ENCODE measurements around the gene SPOCK1. TPM values are rescaled to one million over a fixed set of nuclear protein-coding genes. Genes with fewer than 3 reads are reported as not detected.

Gene SPOCK1
- total and polyA plus RNA-seq, 4 donors, result 0.07 to 0.18 (median 0.17) TPM; not detected in 1

GRCh38 chr5:136992796-136993489 lies 506.2 kb downstream of the SPOCK1 start (continued):
- TF ChIP-seq MAX (IDR thresholded peaks at IDR 0.05) (no peak), RAD21 (IDR thresholded peaks at IDR 0.05) (no peak), FOXA1 (IDR thresholded peaks at IDR 0.05) (no peak), JUND (IDR thresholded peaks at IDR 0.05) (no peak), GABPA (IDR thresholded peaks at IDR 0.05 in 1 of 2, conservative IDR thresholded peaks at IDR 0.05 in 1 of 2) (no peak), HNF4A (conservative IDR thresholded peaks at IDR 0.05) (no peak), ZBTB33 (IDR thresholded peaks at IDR 0.05) (no peak)

- WGBS, result 83% methylated on average over 2 of the region's 2 CpGs
- Histone ChIP-seq H3K36me3 (ENCODE audit: control insufficient read depth in 4 of 4, insufficient read depth in 3 of 4, low read depth in 1 of 4, low read length in 3 of 4) (no peaks in the 10 kb centered on the region), H3K9ac (ENCODE audit: low read depth in 1 of 2, low read length in 2 of 2) (no peak overlapping the region), H3K27me3 (ENCODE audit: control insufficient read depth in 4 of 4, insufficient read depth in 4 of 4, low read length in 3 of 4) (no peaks in the 10 kb centered on the region), H3K27ac (ENCODE audit: low read depth in 1 of 2, low read length in 2 of 2) (no peak overlapping the region), H3K9me3 (ENCODE audit: control insufficient read depth in 4 of 4, low read length in 3 of 4) (no peaks in the 10 kb centered on the region), H3K4me1 (ENCODE audit: control insufficient read depth in 4 of 4, insufficient read depth in 4 of 4, low read length in 3 of 4) (no peaks in the 10 kb centered on the region), H3K4me3 (ENCODE audit: low read depth in 1 of 3, low read length in 3 of 3) (no peak overlapping the region)
- DNase-seq (ENCODE audit: low spot score), result no peak
- TF ChIP-seq HNF4A (conservative IDR thresholded peaks at IDR 0.05) (no peak), FOXA1 (IDR thresholded peaks at IDR 0.05) (no peak), ATF3 (IDR thresholded peaks at IDR 0.05) (no peak), CTCF (IDR thresholded peaks at IDR 0.05; ENCODE audit: low read depth, low read length, missing input control) (no peak), FOXA2 (IDR thresholded peaks at IDR 0.05) (no peak)
Measured at GRCh38 chr5:136985785-136986475, 513.2 kb downstream of the SPOCK1 start.

- H3K27me3 ChIP-seq (ENCODE audit: control insufficient read depth in 4 of 4, insufficient read depth in 4 of 4, low read length in 3 of 4), result no peaks in the 10 kb centered on the region
- TF ChIP-seq REST (IDR thresholded peaks at IDR 0.05), result no peak
- TF ChIP-seq ZBTB33 (IDR thresholded peaks at IDR 0.05), result no peak
- no peak for TF ChIP-seq EGR1 (IDR thresholded peaks at IDR 0.05; ENCODE audit: low read depth in 2 of 2)
- TF ChIP-seq NR2F2 (IDR thresholded peaks at IDR 0.05), result peak; percentile 58
- TF ChIP-seq ATF3 (IDR thresholded peaks at IDR 0.05), result no peak
- TF ChIP-seq GABPA (IDR thresholded peaks at IDR 0.05 in 1 of 2, conservative IDR thresholded peaks at IDR 0.05 in 1 of 2), result no peak
- no peak for TF ChIP-seq TAF1 (conservative IDR thresholded peaks at IDR 0.05)
- TF ChIP-seq HNF4A (conservative IDR thresholded peaks at IDR 0.05), result no peak
- WGBS, result 57% methylated on average over 4 of the region's 4 CpGs
- no peaks in the 10 kb centered on the region for H3K9me3 ChIP-seq (ENCODE audit: control insufficient read depth in 4 of 4, low read length in 3 of 4)
- no peak for DNase-seq (ENCODE audit: low spot score)
- H3K36me3 ChIP-seq (ENCODE audit: control insufficient read depth in 4 of 4, insufficient read depth in 3 of 4, low read depth in 1 of 4, low read length in 3 of 4), result no peaks in the 10 kb centered on the region
- no peak overlapping the region for H3K27ac ChIP-seq (ENCODE audit: low read depth in 1 of 2, low read length in 2 of 2)
- no peaks in the 10 kb centered on the region for H3K4me1 ChIP-seq (ENCODE audit: control insufficient read depth in 4 of 4, insufficient read depth in 4 of 4, low read length in 3 of 4)
- no peak overlapping the region for H3K9ac ChIP-seq (ENCODE audit: low read depth in 1 of 2, low read length in 2 of 2)
- no peak overlapping the region for H3K4me3 ChIP-seq (ENCODE audit: low read depth in 1 of 3, low read length in 3 of 3)
Measured at GRCh38 chr5:136984772-136985446, 514.2 kb downstream of the SPOCK1 start.
